Ammon's horn (tissue), 1 donor: ENCODE results near the gene GPR89B.
"Not testable (repeated sequence)": the region's sequence is repeated elsewhere in the genome, so short reads cannot be mapped to it uniquely, and the experiment has no call there.

Experiments used
- DNase-seq: peaks from one replicate; pipeline ENCODE4 v3.0.0-alpha.2; 2016; ENCODE audit warnings: low spot score

GPR89B gene

GRCh38 chr1:147940456-147940855 lies 12.2 kb downstream of the GPR89B start:
- DNase-seq: not testable (repeated sequence)

GRCh38 chr1:147942563-147942962 lies 14.3 kb downstream of the GPR89B start:
- not testable (repeated sequence) for DNase-seq

DNA sequence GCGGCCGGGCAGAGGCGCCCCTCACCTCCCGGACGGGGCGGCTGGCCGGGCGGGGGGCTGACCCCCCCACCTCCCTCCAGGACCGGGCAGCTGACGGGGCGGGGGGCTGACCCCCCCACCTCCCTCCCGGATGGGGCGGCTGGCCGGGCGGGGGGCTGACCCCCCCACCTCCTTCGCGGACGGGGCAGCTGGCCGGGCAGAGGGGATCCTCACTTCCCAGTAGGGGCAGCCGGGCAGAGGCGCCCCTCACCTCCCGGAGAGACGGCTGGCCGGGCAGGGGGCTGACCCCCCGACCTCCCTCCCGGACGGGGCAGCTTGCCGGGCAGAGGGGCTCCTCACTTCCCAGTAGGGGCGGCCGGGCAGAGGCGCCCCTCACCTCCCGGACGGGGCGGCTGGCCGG lies 21.3 kb downstream of the GPR89B start:
- DNase-seq: not testable (repeated sequence)

- DNase-seq: not testable (repeated sequence)
These were observed 30.7 kb downstream of the GPR89B start for GRCh38 chr1:147958906-147959305.

GRCh38 chr1:147959680-147960079 lies 31.5 kb downstream of the GPR89B start:
- not testable (repeated sequence) for DNase-seq

DNA sequence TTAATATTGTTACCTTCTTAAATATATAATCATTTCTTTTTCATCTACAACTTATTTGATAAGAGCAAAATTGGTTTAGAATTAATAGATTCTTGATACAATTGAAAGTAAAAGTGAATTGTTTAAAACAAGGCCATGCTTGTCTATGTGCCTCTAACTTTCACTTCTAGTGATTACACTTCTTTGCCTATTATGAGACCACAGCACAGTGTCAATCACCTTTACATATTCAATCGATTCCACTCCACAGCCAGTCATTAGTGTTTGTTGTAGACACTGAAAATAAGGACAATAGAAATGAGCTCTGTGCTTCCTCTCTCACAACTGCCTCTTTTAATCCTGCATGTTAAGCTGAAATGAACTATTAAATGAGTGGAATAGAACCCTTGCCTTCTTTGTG lies 36.4 kb downstream of the GPR89B start:
- DNase-seq: not testable (repeated sequence)

- DNase-seq: not testable (repeated sequence)
These were observed 38.4 kb downstream of the GPR89B start for GRCh38 chr1:147966657-147967056.

DNA sequence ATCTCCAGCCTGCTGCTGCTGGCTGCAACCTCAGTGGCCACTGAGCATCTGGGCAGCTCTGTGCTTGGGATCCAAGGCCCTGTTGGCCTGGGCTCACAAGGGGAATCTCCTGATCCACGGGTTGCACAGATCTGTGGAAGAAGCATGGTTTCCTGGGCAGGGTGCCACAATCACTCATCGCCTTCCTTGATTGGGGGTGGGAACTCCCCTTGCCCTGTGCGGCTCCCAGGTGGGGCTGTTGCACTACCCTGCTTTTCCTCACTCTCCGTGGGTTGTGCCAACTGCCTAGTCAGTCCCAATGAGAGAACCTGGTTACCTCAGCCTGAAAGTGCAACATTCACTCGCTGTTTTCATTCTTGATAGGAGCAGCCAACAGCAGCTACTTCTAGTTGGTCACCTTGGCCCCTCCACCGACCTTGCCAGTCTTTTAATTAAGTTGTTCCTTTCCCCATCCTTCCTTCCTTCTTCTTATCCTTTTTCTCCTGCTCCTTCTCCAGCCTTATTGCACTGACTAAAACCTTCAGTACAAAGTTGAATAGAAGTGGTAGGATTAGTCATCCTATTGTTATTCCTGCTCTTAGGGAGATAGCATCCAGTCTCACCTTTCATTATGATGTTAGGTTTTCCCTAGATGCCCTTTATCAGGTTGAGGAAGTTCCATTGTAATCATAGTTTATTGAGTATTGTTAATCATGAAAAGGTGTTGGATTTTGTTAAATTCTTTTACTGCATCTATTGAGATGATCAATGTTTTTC lies 50.9 kb downstream of the GPR89B start:
- not testable (repeated sequence) for DNase-seq

DNA sequence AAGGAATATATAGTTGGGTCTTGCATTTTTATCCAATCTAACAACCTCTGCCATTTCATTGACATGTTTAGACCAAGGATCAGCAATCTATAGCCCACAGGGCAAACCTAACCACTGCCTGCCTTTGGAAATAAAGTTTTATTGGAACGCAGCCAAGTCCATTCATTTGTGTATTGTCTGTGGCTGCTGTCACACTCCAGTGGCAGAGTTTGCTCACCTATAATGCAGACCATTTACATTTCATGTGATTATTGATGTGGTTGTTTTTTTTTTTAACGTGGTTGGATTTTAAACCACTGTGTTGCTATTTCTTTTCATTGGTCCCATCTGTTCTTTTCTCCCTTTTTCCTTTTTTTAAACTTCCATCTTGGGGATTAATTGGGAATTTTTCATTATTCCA lies 57.2 kb downstream of the GPR89B start:
- not testable (repeated sequence) for DNase-seq

DNA sequence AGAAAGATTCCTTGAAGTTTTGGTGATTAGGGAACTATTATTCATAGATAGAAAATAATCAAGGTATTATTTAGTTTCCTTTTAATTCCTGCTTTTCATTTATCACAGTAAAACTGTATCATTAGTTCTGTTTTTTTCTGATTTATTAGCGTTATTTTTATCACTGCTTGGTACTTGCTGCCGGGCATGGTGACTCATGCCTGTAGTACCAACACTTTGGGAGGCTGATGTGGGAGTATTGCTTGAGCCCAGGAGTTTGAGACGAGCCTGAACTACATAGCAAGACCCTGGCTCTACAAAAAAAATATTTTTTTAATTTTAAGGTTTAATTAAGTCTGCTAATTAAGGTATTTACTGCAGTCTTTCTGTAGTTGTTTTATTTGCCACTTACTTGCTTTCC lies 59.7 kb downstream of the GPR89B start:
- DNase-seq: not testable (repeated sequence)

DNA sequence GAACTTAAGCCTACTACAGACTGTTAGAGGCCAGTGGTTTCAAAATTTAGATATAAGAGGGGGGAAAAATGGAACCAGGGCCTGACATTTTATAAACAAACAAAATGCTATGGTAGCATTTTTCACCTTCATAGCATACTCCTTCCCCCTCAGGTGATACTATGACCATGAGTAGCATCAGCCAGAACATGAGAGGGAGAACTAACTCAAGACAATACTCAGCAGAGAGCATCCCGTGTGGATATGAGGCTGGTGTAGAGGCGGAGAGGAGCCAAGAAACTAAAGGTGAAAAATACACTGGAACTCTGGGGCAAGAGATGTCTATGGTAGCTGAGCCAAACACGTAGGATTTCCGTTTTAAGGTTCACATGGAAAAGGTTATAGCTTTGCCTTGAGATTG lies 64.7 kb downstream of the GPR89B start:
- not testable (repeated sequence) for DNase-seq

DNA sequence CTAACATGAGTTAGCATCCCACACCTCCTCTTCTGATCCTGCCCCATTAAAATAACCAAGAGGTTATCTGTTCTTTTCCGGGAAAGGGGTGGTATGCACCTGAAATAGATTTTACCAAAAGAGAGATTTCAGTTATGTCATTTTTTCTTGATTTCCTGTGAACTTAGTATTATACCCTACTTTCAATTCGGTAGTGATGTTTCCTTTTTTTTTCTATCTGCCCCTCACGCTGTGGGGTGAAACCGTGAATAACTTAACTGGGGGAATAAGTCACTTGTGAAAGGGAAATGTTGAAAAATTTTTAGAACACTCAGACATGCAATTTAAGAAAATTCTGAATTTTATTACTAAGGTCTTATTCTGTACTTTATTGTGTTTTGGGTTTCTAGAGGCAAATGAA lies 65.2 kb downstream of the GPR89B start:
- DNase-seq: not testable (repeated sequence)

DNA sequence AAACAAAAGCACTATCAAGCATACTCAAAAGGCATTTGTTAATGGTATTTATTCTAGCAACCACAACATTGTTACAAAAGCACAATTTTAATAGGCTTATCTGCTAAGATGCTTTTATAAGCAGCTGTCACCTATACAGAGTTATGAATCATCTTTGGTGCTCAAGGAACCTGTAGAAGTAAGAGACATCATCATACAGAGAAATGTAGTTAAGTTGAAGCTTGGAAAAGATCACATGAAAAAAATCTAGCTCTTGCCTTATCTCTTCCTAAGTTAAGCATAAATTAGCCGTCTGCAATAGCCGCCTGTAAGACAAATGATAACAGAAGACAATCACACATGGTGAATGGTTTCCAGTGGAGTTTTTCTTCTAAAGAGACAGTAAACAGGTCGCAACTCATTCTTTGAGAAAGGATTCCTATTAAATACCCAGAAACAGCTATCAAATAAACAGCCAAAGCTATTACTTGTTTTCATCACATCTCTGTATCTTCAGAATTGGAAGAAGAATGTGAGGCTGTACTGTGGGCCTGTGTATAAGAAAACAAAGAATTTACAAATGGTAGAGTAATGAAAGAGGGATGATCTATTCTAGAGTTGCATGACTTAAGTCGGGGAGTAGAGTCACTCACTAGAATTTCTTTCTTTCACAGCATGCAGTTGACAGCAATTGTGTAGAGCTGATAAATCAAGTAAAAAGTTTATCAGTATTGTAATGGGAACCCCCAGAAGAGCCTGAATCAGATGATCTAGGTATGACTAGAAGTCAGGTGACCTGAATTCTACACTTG lies 65.8 kb downstream of the GPR89B start:
- DNase-seq: not testable (repeated sequence)

DNA sequence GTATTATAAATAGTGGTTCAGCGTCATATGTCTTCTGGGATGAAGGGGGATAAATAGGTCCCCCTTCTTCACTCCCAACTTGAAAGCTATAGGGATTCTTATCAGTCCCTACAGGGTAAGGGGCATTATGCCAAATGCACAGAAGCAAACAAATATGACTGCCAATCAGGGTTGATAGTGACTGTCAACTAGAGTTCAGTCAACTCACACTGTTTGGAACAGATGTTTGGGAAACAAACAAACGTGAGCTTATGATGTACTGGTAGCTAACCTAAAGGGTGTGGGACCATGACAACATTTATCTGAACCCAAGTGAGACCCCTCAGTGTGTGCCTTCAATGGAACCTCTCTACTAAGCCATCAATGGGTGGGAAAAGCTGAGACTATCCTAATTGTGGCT lies 67.9 kb downstream of the GPR89B start:
- not testable (repeated sequence) for DNase-seq

- DNase-seq: not testable (repeated sequence)
These were observed 79.5 kb downstream of the GPR89B start for GRCh38 chr1:148007724-148008123.

DNA sequence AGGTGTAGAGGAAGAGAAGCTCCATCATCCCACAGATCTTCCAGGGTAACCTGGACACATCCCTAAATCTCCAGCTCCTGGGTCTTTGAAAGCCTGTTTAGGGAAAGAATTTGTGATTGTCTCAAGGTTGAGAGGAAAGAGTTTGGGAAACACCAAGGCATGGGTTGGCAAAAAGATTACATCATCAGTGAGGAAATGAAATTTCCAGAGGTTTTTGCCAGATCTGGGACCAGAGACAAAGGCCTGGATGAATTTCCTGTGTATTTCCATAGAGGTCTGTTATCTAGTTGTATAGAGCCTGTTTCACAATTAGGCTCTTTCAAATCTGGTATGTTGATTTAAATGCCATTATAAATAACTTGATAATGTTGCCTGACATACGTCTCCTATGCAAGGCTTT lies 82.3 kb downstream of the GPR89B start:
- DNase-seq: no peak

DNA sequence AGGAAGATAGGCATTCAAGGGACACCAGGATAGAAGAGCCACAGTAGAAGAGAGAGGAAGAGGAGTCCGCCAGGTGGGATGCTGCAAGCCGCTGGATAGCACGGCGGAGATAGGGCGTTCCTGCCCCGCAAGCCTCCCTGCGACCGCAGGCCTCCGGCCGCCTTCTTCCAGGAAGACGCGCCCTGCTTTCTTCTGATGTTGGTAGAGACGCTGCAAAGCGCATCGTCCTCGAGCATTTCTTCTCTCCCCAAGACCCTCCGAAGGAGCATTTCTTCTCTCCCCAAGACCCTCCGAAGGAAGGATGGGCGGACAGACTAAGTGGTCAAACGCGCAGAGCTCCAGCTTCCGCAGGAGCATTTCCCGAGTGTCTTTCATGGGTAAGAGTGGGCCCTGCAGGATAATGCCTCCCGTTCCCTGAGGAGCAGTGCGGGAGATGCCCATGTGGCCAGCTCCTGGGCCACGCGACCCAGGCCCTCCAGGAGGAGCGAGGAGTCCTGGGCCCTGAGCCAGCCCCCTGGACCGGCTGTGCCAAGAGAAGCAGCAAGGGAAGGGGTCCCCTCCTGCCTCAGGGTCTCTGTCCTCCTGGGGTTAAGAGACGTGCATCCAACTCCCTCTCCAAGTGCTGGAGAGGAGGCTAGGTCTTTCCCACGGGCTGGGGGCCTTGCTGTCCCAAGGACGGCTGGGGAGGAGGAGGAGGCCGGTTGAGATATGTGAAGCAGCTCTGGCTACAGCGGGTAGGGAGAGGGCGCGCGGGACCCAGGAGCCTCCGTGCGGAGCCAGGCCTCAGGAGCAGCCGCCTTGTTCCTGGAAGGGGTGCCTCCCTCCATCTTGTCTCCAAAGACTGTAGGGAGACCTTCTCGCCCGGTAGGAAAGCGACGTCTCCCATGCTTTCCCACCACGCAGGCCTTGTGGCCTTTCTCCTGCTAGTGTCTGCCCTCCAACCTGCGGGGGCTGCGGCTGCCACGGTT lies 85.2 kb downstream of the GPR89B start:
- DNase-seq: not testable (repeated sequence)

DNA sequence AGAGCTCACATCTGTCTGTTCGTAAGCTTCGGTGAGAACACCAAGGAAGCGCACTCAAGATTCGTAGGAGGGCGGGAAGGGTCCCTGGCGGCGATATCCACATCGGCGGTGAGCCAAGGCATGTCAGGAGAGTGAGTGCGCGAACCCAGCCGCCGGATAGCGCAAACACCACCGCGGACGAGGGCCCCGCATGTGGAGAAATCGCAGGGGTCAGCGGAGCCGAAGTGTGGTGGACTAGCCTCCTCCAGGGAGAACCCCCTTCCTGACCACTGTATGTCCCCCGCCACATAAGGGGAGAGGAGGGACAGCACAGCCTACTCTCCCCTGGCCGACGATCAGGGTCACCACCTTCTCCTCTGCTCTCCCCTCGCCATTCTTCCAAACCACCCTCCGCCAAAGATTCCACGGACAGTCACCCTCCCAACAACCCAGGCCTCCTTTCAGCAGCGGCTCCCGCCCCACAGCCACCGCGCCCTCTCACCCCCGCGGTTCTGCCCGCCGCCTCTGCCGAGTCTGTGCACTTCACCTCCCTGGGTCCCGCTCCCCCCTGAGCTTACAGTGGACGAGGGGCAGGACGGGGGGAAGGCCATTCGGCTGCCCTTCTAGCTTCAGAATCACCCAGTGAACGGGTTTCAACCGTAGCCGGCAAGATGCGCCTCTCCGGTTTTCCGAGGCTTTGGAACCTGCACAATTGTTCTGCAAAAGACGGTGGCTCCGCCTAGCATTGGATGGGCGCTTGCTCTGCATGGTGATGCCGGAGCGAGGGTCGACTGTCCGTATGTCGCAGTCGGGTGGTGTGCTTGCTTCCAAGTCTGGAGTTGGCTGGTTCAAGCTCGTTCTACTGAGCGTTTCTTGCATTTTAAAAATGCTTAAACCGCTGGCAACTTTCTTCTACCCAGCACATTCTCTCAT lies 86.3 kb downstream of the GPR89B start:
- not testable (repeated sequence) for DNase-seq

GRCh38 chr1:148024918-148025317 lies 96.7 kb downstream of the GPR89B start:
- DNase-seq: not testable (repeated sequence)

- not testable (repeated sequence) for DNase-seq
These were observed 98.8 kb downstream of the GPR89B start for GRCh38 chr1:148027004-148027403.

DNA sequence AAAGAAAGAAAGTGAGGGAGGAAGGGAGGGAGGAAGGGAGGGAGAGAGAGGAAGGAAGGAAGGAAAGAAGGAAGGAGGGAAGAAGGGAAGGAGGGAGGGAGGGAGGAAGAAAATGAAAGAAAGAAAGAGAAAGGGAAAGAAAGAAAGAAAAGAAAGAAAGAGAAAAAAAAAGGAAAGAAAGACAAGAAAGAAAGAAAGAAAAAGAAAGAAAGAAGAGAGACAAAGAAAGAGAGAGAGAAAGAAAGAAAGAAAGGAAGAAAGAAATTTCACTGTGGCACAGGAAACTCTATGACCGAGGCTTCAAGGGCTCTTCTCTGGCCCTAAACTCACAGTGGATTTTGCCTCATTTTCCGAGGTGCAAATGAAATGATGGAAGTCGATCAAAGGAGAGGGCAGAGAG lies 104.0 kb downstream of the GPR89B start:
- not testable (repeated sequence) for DNase-seq
